NT2/D1 (cell line): ENCODE results near the gene MTMR10.

ENCODE experiments used
- DNase-seq: peaks from one replicate; pipeline ENCODE4 v3.0.0-alpha.2; 2011; ENCODE audit warnings: low read depth, low spot score
- H3K27me3 ChIP-seq: 2 replicates; pipeline ENCODE4 v1.6.0; 2011; ENCODE audit warnings: mild to moderate bottlenecking; ENCODE audit not compliant: insufficient read length, insufficient read depth
- H3K36me3 ChIP-seq: 2 replicates; pipeline ENCODE4 v1.6.1; 2011; ENCODE audit warnings: mild to moderate bottlenecking, low read length, mixed read lengths; ENCODE audit not compliant: insufficient read depth, insufficient read length
- H3K4me1 ChIP-seq: 2 replicates; pipeline ENCODE4 v1.5.1; 2011; ENCODE audit not compliant: insufficient read depth, insufficient read length
- H3K4me3 ChIP-seq: 2 replicates; pipeline ENCODE4 v1.5.1; 2011; ENCODE audit warnings: low read depth; ENCODE audit not compliant: insufficient read length
- H3K9ac ChIP-seq: 2 replicates; pipeline ENCODE4 v1.6.0; 2011; ENCODE audit warnings: low read depth; ENCODE audit not compliant: insufficient read length
- H3K9me3 ChIP-seq: 2 replicates; pipeline ENCODE4 v1.5.1; 2011; ENCODE audit warnings: mild to moderate bottlenecking, low read length; ENCODE audit not compliant: insufficient read depth
- SUZ12 ChIP-seq: IDR thresholded peaks from 2 replicates; pipeline ENCODE4 v1.6.1; 2011; ENCODE audit not compliant: insufficient read length, insufficient read depth; ENCODE audit errors: extremely low read depth
- YY1 ChIP-seq: IDR thresholded peaks from 2 replicates; pipeline ENCODE4 v1.6.1; 2011; ENCODE audit not compliant: insufficient read length, insufficient read depth
- ZNF274 ChIP-seq: IDR thresholded peaks from 2 replicates; pipeline ENCODE4 v1.6.1; 2011; ENCODE audit warnings: mild to moderate bottlenecking, low read depth, low read length

Gene MTMR10

GRCh38 chr15:31012455-31012854 lies 21.0 kb upstream of the MTMR10 start:
- Histone ChIP-seq H3K9me3 (peaks cover 14% of the 10 kb centered on the region), H3K9ac (no peak overlapping the region), H3K4me3 (no peak overlapping the region), H3K27me3 (no peaks in the 10 kb centered on the region), H3K4me1 (no peaks in the 10 kb centered on the region), H3K36me3 (no peaks in the 10 kb centered on the region)
- DNase-seq = no peak
- TF ChIP-seq ZNF274 (no peak), SUZ12 (no peak), YY1 (no peak)

- Histone ChIP-seq H3K4me3 (no peak overlapping the region), H3K9me3 (peaks cover 14% of the 10 kb centered on the region), H3K9ac (no peak overlapping the region), H3K27me3 (no peaks in the 10 kb centered on the region), H3K4me1 (no peaks in the 10 kb centered on the region), H3K36me3 (no peaks in the 10 kb centered on the region)
- TF ChIP-seq SUZ12 (no peak), YY1 (no peak), ZNF274 (no peak)
- DNase-seq = no peak
These were observed 18.6 kb upstream of the MTMR10 start for GRCh38 chr15:31010036-31010435.

GRCh38 chr15:31005660-31006059 lies 14.2 kb upstream of the MTMR10 start:
- no peak for TF ChIP-seq ZNF274
- no peak for TF ChIP-seq YY1
- no peak for TF ChIP-seq SUZ12
- no peaks in the 10 kb centered on the region for H3K27me3 ChIP-seq
- no peak overlapping the region for H3K4me3 ChIP-seq
- H3K9me3 ChIP-seq = no peaks in the 10 kb centered on the region
- no peak for DNase-seq
- H3K36me3 ChIP-seq = no peaks in the 10 kb centered on the region
- no peak overlapping the region for H3K9ac ChIP-seq
- no peaks in the 10 kb centered on the region for H3K4me1 ChIP-seq

GRCh38 chr15:31004220-31004733 lies 12.8 kb upstream of the MTMR10 start:
- H3K9me3 ChIP-seq = no peaks in the 10 kb centered on the region
- DNase-seq = peak; percentile 39
- no peak overlapping the region for H3K4me3 ChIP-seq
- H3K36me3 ChIP-seq = no peaks in the 10 kb centered on the region
- TF ChIP-seq YY1 = no peak
- no peak for TF ChIP-seq SUZ12
- no peak for TF ChIP-seq ZNF274
- H3K4me1 ChIP-seq = no peaks in the 10 kb centered on the region
- no peaks in the 10 kb centered on the region for H3K27me3 ChIP-seq
- no peak overlapping the region for H3K9ac ChIP-seq

GRCh38 chr15:31001702-31002101 lies 10.3 kb upstream of the MTMR10 start:
- H3K9ac ChIP-seq = no peak overlapping the region
- H3K27me3 ChIP-seq = no peaks in the 10 kb centered on the region
- H3K4me1 ChIP-seq = no peaks in the 10 kb centered on the region
- no peaks in the 10 kb centered on the region for H3K36me3 ChIP-seq
- DNase-seq = no peak
- no peak for TF ChIP-seq ZNF274
- TF ChIP-seq SUZ12 = no peak
- TF ChIP-seq YY1 = no peak
- no peak overlapping the region for H3K4me3 ChIP-seq
- H3K9me3 ChIP-seq = no peaks in the 10 kb centered on the region

GRCh38 chr15:30999729-31000128 lies 8.3 kb upstream of the MTMR10 start:
- no peak for DNase-seq
- H3K9ac ChIP-seq = no peak overlapping the region
- H3K27me3 ChIP-seq = no peaks in the 10 kb centered on the region
- H3K4me1 ChIP-seq = no peaks in the 10 kb centered on the region
- no peaks in the 10 kb centered on the region for H3K36me3 ChIP-seq
- TF ChIP-seq SUZ12 = no peak
- TF ChIP-seq YY1 = no peak
- TF ChIP-seq ZNF274 = no peak
- no peaks in the 10 kb centered on the region for H3K9me3 ChIP-seq
- no peak overlapping the region for H3K4me3 ChIP-seq

GRCh38 chr15:30997270-30997669 lies 5.8 kb upstream of the MTMR10 start:
- Histone ChIP-seq H3K9ac (no peak overlapping the region), H3K4me3 (no peak overlapping the region), H3K9me3 (no peaks in the 10 kb centered on the region), H3K27me3 (no peaks in the 10 kb centered on the region), H3K36me3 (no peaks in the 10 kb centered on the region), H3K4me1 (no peaks in the 10 kb centered on the region)
- no peak for DNase-seq
- TF ChIP-seq YY1 (no peak), ZNF274 (no peak), SUZ12 (no peak)
